Activated naive CD4-positive, alpha-beta T cell treated with anti-CD3 and anti-CD28 coated beads, Interleukin-2, amount 50 U/mL, for 24 hours (primary cell): ENCODE results near the gene RTEL1.
"Not testable (repeated sequence)": the region's sequence is repeated elsewhere in the genome, so short reads cannot be mapped to it uniquely, and the experiment has no call there.

Experiments
- H3K27ac Mint-ChIP-seq: one replicate; pipeline ENCODE4 v1.8.0; 2021; ENCODE audit warnings: mild to moderate bottlenecking, mixed read lengths
- H3K27me3 Mint-ChIP-seq: one replicate; pipeline ENCODE4 v1.8.0; 2021; ENCODE audit warnings: mixed read lengths
- H3K36me3 Mint-ChIP-seq: one replicate; pipeline ENCODE4 v1.8.0; 2021; ENCODE audit warnings: mixed read lengths
- H3K4me1 Mint-ChIP-seq: one replicate; pipeline ENCODE4 v1.8.0; 2021; ENCODE audit warnings: mixed read lengths
- H3K4me3 Mint-ChIP-seq: one replicate; pipeline ENCODE4 v1.8.0; 2021; ENCODE audit warnings: mild to moderate bottlenecking, mixed read lengths
- H3K9me3 Mint-ChIP-seq: one replicate; pipeline ENCODE4 v1.8.0; 2021; ENCODE audit warnings: mixed read lengths

The RTEL1 gene

DNA sequence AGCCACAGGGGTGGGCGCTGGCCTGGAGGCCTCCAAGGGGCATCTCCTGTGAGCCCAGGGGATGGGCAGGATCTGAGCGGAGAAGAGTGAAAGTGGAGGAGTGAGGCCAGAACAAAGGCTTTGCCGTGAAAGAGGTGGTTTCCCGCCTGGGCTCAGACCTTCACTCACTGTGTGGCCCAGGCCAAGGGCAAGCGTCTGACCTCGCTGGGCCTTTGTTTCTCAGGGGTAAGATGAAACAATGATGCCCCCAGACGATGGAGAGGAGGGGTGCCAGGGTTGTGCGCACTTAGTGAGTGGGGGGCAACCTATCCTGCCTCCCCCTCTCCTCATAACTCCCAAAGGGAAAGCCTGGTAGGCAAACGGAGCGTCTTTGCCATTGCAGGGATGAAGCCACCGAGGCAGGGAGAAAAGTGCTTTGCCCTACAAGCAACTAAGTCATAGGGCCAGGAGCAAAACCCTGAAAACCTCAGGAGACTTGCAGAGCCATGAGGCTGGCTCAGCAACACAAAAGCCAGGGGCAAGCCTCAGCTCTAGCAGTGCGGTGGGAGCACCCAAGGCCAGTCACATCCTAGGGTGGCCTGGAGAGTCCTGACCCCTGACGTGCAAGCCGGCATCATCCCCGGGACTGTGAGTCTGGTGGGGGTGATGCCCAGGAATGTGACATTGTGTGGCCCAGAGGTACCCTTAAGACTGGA is 4.0 kb upstream of the RTEL1 start:
- Mint-ChIP-seq H3K4me1 (peaks cover 34% of the 10 kb centered on the region), H3K4me3 (peak overlapping the region; percentile 73), H3K9me3 (no peaks in the 10 kb centered on the region), H3K27me3 (no peaks in the 10 kb centered on the region), H3K36me3 (peaks cover 1% of the 10 kb centered on the region), H3K27ac (peak overlapping the region; percentile 46)

DNA sequence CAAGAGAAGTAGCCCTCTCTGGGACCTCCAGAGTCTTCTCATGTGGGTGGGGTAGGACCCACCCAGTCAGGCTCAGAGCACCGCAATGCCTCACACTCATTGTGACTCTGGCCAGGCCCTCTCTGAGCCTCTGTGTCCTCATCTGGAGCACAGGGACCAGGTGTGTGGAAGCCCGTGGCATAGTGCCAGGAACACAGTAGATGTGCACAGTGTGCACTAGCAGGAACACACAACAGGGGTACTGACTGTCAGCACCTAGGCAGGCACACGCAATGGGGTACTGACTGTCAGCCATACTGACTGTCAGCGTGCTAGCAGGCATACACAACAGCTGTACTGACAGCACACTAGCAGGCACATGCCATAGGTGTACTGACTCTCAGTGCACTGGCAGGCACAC is 2.9 kb upstream of the RTEL1 start:
- Mint-ChIP-seq H3K4me3 (no peak overlapping the region), H3K36me3 (peaks cover 1% of the 10 kb centered on the region), H3K4me1 (peaks cover 43% of the 10 kb centered on the region), H3K9me3 (no peaks in the 10 kb centered on the region), H3K27ac (no peak overlapping the region), H3K27me3 (no peaks in the 10 kb centered on the region)

DNA sequence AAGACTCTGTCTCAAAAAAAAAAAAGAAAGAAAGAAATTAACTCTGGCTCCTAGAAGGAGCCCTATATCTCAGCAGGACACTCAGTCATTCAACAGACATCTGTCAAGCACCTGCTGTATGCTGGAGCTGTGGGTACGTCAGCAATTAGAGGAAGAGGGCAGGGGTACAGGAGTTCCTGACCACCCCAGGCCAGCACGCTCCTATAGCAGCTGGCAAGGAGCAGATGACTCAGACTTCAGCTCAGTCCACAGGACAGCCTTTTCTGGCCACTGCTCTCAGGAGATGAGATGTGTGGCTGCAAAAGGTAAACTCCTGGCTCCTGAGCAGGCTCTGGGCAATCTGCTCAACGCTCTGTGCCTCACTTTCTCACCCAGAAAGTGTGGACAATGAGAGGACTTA is 1.7 kb upstream of the RTEL1 start:
- Mint-ChIP-seq H3K4me1 (peaks cover 37% of the 10 kb centered on the region), H3K27me3 (no peaks in the 10 kb centered on the region), H3K36me3 (peaks cover 1% of the 10 kb centered on the region), H3K9me3 (no peaks in the 10 kb centered on the region), H3K4me3 (peak overlapping the region; percentile 11), H3K27ac (no peak overlapping the region)

DNA sequence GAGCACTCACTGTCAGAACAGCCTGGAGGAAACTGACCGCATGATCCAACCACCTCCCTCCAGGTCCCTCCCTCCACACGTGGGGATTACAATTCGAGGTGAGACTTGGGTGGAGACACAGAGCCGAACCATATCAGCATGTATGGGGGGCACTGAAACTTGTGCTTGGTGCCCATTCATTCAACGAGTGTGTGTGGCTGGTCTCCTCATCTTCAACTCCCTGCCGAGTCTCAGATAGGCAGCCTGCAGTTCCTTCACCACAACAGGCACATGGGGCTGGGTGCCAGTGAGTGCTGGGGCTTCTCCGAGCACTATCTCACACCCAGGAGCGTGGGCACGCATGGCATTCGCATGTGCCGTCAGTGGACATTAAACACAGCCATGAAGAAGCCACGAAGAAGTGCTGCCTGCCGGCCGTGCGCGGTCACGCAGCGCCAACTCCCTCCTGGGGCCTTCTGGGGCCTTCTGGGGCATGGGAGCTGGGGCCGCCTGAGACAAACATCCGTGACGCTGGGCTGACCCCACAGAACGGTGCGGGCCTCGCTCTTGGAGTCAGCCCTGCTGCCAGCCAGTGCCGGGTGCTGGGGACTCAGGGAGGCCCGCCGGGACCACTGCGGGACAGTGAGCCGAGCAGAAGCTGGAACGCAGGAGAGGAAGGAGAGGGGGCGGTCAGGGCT is 714 bp upstream of the RTEL1 start:
- Mint-ChIP-seq H3K4me1 (peaks cover 33% of the 10 kb centered on the region), H3K36me3 (peaks cover 4% of the 10 kb centered on the region), H3K27me3 (no peaks in the 10 kb centered on the region), H3K9me3 (no peaks in the 10 kb centered on the region), H3K27ac (peak overlapping the region; percentile 98), H3K4me3 (peak overlapping the region; percentile 98)

DNA sequence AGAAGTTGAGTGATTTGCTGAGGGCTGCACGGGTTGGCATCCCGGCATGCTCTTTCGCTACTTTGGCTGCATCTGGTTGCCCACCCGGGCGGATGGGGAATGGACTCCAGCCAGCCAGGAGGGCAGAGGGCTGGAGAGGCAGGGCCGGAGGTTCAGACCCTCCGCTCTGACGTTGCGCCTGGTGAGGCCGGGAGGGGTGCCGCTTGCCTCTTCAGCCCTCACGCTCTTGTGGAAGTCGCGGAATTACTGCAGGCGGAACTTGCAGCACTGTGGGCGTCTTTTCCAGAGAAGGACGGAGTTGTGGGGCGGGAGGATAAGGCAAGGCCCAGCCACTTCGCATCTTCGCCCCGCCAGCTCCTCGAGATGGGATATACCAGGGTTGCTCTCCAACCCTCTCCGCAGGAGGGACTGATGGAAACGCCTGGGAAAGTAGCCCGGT is 656 bp downstream of the RTEL1 start:
- peaks cover 4% of the 10 kb centered on the region for H3K36me3 Mint-ChIP-seq
- H3K9me3 Mint-ChIP-seq: no peaks in the 10 kb centered on the region
- H3K27me3 Mint-ChIP-seq: no peaks in the 10 kb centered on the region
- H3K27ac Mint-ChIP-seq: peak overlapping the region; percentile 98
- peaks cover 32% of the 10 kb centered on the region for H3K4me1 Mint-ChIP-seq
- peak overlapping the region; percentile 98 for H3K4me3 Mint-ChIP-seq

DNA sequence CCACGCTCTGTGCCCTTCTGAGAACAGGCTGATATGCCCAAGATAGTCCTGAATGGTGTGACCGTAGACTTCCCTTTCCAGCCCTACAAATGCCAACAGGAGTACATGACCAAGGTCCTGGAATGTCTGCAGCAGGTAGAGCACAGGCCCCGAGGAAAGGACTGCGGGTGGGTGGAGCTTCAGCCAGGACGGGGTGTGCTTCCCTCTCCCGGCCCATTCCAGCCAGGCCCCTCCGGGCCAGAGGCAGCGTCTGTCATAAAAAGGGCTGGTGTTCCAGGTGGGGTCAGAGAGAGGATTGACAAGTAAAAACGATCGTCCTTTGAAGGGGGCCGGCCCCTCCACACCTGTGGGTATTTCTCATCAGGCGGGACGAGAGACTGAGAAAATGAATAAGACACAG is 1.3 kb downstream of the RTEL1 start:
- H3K36me3 Mint-ChIP-seq: peaks cover 4% of the 10 kb centered on the region

DNA sequence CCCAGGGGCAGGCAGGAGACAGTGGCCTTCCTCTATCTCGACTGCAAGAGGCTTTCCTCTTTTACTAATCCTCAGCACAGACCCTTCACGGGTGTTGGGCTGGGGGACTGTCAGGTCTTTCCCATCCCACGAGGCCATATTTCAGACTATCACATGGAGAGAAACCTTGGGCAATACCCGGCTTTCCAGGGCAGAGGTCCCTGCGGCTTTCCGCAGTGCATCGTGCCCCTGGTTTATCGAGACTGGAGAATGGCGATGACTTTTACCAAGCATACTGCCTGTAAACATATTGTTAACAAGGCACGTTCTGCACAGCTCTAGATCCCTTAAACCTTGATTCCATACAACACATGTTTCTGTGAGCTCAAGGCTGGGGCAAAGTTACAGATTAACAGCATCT is 2.1 kb downstream of the RTEL1 start:
- not testable (repeated sequence) for H3K27me3 Mint-ChIP-seq, H3K36me3 Mint-ChIP-seq, H3K9me3 Mint-ChIP-seq, H3K27ac Mint-ChIP-seq
- Mint-ChIP-seq H3K4me3 (peak overlapping the region; percentile 49), H3K4me1 (peaks cover 20% of the 10 kb centered on the region)

More for the DNA sequence above, 1.3 kb downstream of the RTEL1 start:
- Mint-ChIP-seq H3K27me3 (no peaks in the 10 kb centered on the region), H3K4me1 (peaks cover 26% of the 10 kb centered on the region), H3K4me3 (peak overlapping the region; percentile 98), H3K27ac (no peak overlapping the region), H3K9me3 (no peaks in the 10 kb centered on the region)

DNA sequence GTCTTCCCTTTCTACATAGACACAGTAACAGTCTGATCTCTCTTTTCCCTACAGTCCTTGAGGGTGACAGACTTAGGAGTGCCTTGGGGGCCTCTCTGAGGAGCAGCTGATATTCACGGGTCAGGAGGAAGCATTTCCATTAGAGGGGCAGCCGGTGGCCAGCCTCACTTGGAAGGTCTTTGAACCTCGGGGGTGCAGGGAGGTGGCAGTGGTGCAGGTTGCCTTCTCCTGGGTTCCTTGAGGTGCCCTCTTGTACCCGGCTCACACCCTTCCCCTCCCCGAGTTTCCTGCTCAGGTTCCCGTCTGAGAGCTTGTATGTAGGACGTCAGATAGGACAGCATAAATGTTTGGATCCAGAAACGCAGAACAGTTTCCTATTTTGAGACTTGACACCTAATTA is 2.5 kb downstream of the RTEL1 start:
- H3K9me3 Mint-ChIP-seq: no peaks in the 10 kb centered on the region
- no peak overlapping the region for H3K27ac Mint-ChIP-seq
- H3K4me1 Mint-ChIP-seq: peaks cover 20% of the 10 kb centered on the region
- H3K4me3 Mint-ChIP-seq: peak overlapping the region; percentile 49
- H3K36me3 Mint-ChIP-seq: peaks cover 4% of the 10 kb centered on the region
- no peaks in the 10 kb centered on the region for H3K27me3 Mint-ChIP-seq

DNA sequence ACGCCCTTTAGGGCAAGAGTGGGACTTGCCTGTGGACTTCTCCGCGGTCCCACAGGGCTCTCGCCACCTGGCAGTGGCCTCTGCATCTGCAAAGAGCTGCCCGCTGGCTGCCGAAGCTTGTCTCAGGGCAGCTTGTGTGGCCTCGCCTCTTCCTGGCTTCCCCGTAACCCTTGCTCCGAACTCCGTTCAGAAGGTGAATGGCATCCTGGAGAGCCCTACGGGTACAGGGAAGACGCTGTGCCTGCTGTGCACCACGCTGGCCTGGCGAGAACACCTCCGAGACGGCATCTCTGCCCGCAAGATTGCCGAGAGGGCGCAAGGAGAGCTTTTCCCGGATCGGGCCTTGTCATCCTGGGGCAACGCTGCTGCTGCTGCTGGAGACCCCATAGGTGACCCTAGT is 3.0 kb downstream of the RTEL1 start:
- Mint-ChIP-seq H3K4me1 (peaks cover 20% of the 10 kb centered on the region), H3K27me3 (no peaks in the 10 kb centered on the region), H3K36me3 (peaks cover 4% of the 10 kb centered on the region), H3K9me3 (no peaks in the 10 kb centered on the region), H3K27ac (no peak overlapping the region), H3K4me3 (no peak overlapping the region)

DNA sequence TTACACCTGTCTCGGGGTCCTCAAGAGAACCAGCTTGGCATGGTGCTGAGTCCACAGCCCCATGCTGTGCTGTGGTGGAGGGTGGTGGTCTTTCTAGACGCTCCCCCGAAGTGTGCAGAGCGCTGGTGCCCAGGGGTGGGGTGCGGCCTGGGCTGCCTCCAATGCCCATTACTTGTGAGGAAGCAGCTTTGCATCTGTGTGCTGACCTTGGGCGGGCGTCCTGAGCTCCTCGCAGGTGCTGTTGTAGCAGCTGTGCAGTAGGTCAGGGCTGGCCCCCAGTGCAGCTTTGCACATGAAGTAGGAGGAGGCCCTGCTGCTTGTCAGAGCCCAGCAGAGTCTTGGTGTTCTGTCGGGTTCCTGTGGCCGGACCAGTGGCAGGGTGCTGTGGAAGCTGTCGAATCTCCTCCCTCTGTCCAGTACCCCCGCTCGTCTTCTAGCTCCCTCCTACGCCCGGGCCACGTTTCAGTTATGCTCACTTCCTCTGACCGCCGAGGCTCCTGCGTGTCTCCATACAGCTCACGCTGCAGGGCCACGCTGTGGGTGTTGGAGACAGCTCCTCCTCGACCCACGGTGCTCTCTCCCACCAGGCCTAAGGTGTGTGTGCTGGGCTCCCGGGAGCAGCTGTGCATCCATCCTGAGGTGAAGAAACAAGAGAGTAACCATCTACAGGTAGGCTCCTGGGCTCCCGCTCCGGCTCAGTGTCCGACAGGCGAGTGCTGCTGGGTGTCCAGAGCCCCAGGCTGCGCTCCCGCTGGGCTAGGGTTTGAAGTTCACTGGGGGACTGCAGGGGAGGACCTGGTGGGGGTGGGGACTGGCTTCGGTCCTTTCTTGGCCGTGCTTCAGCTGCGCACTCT is 4.1 kb downstream of the RTEL1 start:
- no peaks in the 10 kb centered on the region for H3K9me3 Mint-ChIP-seq
- H3K36me3 Mint-ChIP-seq: peaks cover 6% of the 10 kb centered on the region
- peaks cover 20% of the 10 kb centered on the region for H3K4me1 Mint-ChIP-seq
- H3K27me3 Mint-ChIP-seq: no peaks in the 10 kb centered on the region
- peak overlapping the region; percentile 36 for H3K4me3 Mint-ChIP-seq
- no peak overlapping the region for H3K27ac Mint-ChIP-seq

DNA sequence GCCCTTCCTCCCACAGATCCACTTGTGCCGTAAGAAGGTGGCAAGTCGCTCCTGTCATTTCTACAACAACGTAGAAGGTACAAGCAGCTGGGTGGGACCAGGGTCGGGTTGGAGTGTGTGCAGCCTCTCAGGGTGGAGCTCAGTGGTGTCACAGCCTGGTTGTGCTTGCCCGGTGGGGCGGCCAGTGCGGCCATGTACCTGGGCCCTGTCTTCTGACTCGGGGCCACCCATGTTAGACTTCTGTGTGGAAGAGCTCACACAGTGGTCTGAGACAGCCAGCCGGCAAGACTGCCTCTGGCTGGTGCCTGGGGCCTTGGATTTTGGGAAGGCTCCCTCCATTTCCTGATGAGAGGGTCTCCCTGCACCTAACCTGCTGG is 4.7 kb downstream of the RTEL1 start:
- H3K4me1 Mint-ChIP-seq: peaks cover 20% of the 10 kb centered on the region
- H3K27ac Mint-ChIP-seq: no peak overlapping the region
- peaks cover 6% of the 10 kb centered on the region for H3K36me3 Mint-ChIP-seq
- H3K4me3 Mint-ChIP-seq: no peak overlapping the region
- H3K9me3 Mint-ChIP-seq: no peaks in the 10 kb centered on the region
- no peaks in the 10 kb centered on the region for H3K27me3 Mint-ChIP-seq

DNA sequence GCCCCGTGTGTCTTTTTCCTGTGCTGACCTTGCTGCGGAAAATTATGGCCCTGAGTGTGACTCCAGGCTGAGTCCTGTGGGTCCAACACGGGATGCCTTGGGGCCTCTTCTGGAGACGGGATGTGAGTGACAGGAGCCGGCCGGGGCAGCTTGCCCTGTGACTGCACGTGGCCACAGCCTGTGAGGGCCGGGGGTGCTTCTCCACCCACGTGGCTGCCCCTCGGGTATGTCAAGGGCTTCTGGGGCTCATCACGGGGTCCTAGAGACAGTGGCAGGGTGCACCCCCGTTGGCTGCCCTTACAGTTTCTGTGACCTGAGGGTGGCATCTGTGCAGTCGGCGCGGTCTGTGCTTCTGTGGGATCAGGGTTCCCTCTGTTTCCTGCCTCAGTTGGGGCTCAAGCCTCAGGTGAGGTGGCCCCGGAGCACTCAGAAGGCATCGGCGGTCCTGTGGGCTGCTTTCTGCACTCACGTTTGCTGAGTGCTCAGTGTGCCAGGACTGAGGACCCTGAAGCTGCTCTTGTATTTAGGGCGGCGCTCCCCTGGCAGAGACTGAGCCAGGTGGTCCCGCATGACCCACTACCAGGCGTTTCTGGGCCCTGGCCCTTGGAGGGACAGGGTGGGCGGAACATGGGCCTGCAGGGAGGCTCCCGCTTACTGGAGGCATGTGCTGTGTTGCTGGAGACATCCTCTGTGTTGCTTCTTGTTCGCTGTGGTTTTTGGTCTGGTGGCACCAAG is 5.4 kb downstream of the RTEL1 start:
- Mint-ChIP-seq H3K36me3 (peaks cover 7% of the 10 kb centered on the region), H3K27me3 (no peaks in the 10 kb centered on the region), H3K9me3 (no peaks in the 10 kb centered on the region), H3K4me3 (no peak overlapping the region), H3K4me1 (peaks cover 13% of the 10 kb centered on the region), H3K27ac (no peak overlapping the region)

DNA sequence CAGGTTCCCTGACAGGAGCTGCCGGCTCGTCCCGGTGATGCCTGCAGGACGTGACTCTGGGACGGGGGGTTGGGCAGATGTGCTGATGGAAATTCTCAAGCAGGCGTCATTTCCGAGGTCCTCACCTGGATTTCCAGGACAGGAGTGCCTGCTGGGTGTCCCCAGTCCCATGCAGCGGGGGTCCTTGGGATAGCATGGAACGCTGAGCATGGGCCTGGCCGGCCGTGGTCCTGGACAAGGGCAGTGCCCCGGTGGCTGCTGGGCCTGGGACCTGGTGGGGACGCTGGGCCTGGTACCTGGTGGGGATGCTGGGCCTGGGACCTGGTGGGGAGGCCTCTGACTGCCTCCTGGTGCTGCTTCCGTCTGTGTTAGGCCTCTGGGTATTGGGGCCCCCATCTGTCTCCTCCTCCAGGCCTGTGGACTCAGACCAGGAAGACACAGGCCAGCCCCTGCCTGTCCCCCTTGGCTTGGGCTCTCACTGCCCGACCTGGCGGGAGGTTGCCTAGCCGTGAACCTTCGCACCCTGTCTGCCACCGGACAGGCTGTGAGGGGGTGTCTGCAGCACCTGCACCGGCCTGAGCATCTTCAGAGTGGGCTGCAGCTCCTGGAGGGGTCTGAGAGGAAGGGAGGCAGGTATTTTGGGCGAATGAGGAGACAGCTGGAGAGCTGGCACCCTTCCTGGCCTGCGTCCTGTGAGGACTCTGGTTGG is 6.2 kb downstream of the RTEL1 start:
- H3K9me3 Mint-ChIP-seq: no peaks in the 10 kb centered on the region
- H3K27me3 Mint-ChIP-seq: no peaks in the 10 kb centered on the region
- peaks cover 8% of the 10 kb centered on the region for H3K4me1 Mint-ChIP-seq
- H3K27ac Mint-ChIP-seq: no peak overlapping the region
- no peak overlapping the region for H3K4me3 Mint-ChIP-seq
- peaks cover 11% of the 10 kb centered on the region for H3K36me3 Mint-ChIP-seq

DNA sequence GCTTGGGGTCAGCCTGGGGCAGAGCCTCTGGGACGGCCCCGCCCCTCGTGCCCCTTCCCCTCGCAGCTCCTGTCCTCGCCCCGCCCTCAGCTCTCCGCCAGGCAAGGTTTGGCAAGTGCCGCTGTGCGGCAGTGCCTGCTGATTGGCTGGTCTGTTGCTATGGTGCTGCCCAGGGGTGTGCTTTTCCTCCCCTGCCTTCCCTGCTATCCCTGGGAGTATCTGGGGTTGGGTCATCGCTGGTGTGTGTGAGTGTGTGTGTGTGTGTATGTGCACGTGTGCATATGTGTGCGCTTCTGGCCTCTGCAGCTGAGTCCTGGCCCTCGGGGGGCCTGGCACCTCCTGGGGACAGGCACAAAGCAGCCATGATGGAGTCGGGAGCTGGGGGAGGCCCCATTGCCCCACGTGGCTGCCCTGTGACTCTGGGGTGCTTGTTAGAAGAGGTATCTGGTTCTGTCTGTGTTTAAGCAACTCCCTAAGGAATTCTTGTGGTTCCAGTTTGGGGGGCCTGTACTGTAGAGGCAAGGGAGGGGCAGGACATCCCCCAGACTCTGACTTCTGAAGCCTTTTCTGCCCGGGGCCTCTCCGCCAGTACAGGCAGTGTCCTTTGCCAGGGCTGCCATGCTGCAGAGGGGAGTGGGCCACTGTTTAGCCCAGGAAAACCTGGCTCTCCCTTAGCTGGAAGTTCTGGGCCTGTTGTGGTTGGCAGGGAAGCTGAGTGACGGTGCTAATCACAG is 6.9 kb downstream of the RTEL1 start:
- no peaks in the 10 kb centered on the region for H3K9me3 Mint-ChIP-seq
- H3K27me3 Mint-ChIP-seq: no peaks in the 10 kb centered on the region
- no peak overlapping the region for H3K27ac Mint-ChIP-seq
- H3K4me3 Mint-ChIP-seq: no peak overlapping the region
- H3K4me1 Mint-ChIP-seq: peaks cover 2% of the 10 kb centered on the region
- peaks cover 12% of the 10 kb centered on the region for H3K36me3 Mint-ChIP-seq
